Sigmoid colon (tissue), 7 donors: ENCODE measurements around the gene NKX3-2. TPM values are rescaled to one million over a fixed set of nuclear protein-coding genes. Genes with fewer than 3 reads are reported as not detected.

Source experiments
- DNase-seq: peaks from one replicate; pipeline ENCODE4 v3.0.0-alpha.2; 2019
- H3K27ac ChIP-seq, 4 donors: fragments of 200-600 bp; sonication (generic); one replicate each; pipeline ENCODE4 v1.5.1; 2016 to 2019; ENCODE audit warnings: mild to moderate bottlenecking in 1 of 4
- H3K27me3 ChIP-seq, 3 donors: fragments of 200-600 bp; sonication (generic); one replicate each; pipeline ENCODE4 v1.5.1; 2019; ENCODE audit warnings: mild to moderate bottlenecking in 1 of 3
- H3K36me3 ChIP-seq, 4 donors: fragments of 200-600 bp; sonication (generic); one replicate each; pipeline ENCODE4 v1.5.1; 2016 to 2019
- H3K4me1 ChIP-seq, 4 donors: fragments of 200-600 bp; sonication (generic); one replicate each; pipeline ENCODE4 v1.5.1; 2017 to 2019
- H3K4me3 ChIP-seq, 4 donors: fragments of 200-600 bp; sonication (generic); one replicate each; pipeline ENCODE4 v1.5.1; 2017 to 2019; ENCODE audit warnings: mild to moderate bottlenecking in 2 of 4, moderate library complexity in 1 of 4
- H3K9me3 ChIP-seq, 4 donors: fragments of 200-600 bp in 3 of 4; sonication (generic) in 3 of 4; one replicate each; pipeline versions ENCODE4 v1.5.1 to v1.6.1; 2013 to 2019
- CTCF ChIP-seq, 4 experiments: fragments of 450-650 bp in 3 of 4; fragments of 200-600 bp in 1 of 4; IDR thresholded peaks; one replicate each; pipeline ENCODE4 v1.5.1; 2016 to 2019; ENCODE audit warnings: antibody characterized with exemption in 4 of 4, mild to moderate bottlenecking in 3 of 4, moderate library complexity in 2 of 4
- EP300 ChIP-seq, 4 donors: sonication (generic); formaldehyde crosslinking; IDR thresholded peaks; one replicate each; pipeline ENCODE4 v1.6.1; 2017; ENCODE audit warnings: antibody characterized with exemption in 4 of 4
- POLR2A ChIP-seq, 2 donors: fragments of 450-650 bp; IDR thresholded peaks; one replicate each; pipeline ENCODE4 v1.6.1; 2016; ENCODE audit warnings: antibody characterized with exemption in 2 of 2, mild to moderate bottlenecking in 2 of 2, moderate library complexity in 2 of 2
- POLR2AphosphoS5 ChIP-seq, 4 donors: sonication (generic); formaldehyde crosslinking; IDR thresholded peaks; one replicate each; pipeline ENCODE4 v1.6.1; 2017; ENCODE audit warnings: antibody characterized with exemption in 4 of 4
- WGBS, 2 donors: extraction: QIAGEN DNeasy Blood & Tissue Kit; methylation state at CpG; one replicate each; pipeline ENCODE4 v1.1.7; 2013; 5-methylcytosine and 5-hydroxymethylcytosine counted together
- intact Hi-C: fragments of 100-400 bp; cut with DNase I; formaldehyde crosslinking; loops from one replicate; pipeline ENCODE4 v1.15.1; 2023
- polyA plus RNA-seq, 3 donors: library from polyadenylated mRNA; stranded (reverse); fragments of 200-250 nt; gene quantifications; one replicate each; pipeline ENCODE4 v1.2.3, GENCODE V29; 2013
- total RNA-seq, 4 donors: library from RNA; depleted of rRNA; stranded (reverse); fragments of >200 nt; gene quantifications; one replicate each; pipeline ENCODE4 v1.1.0, GENCODE V29; 2016
- donor health status: healthy with polysubstance abuse.
- donor health status: Bipolar disorder and iron deficiency.
- donor health status: healthy.

Gene NKX3-2
- total and polyA plus RNA-seq, 7 donors = 0.60 to 28.2 (median 20.3) TPM; not detected in 1

GRCh38 chr4:13526658-13527057, 17.6 kb downstream of the NKX3-2 start:
- no peak overlapping the region for H3K27ac ChIP-seq
- no peaks in the 10 kb centered on the region for H3K36me3 ChIP-seq
- H3K27me3 ChIP-seq = peaks cover 23 to 89% (median 48%) of the 10 kb centered on the region in 3 donors
- no peak for DNase-seq
- no peak overlapping the region for H3K4me3 ChIP-seq
- WGBS, 2 donors = 56 to 70% methylated on average over 3 of the region's 3 CpGs
- peaks cover 5 to 19% (median 10%) of the 10 kb centered on the region in 4 donors for H3K9me3 ChIP-seq
- no peak for TF ChIP-seq CTCF (IDR thresholded peaks at IDR 0.05)
- no peak for TF ChIP-seq EP300 (IDR thresholded peaks at IDR 0.05)
- TF ChIP-seq POLR2AphosphoS5 (IDR thresholded peaks at IDR 0.05) = no peak
- TF ChIP-seq POLR2A (IDR thresholded peaks at IDR 0.05) = no peak
- H3K4me1 ChIP-seq = peaks cover 0 to 14% (median 9%) of the 10 kb centered on the region in 4 donors
- intact Hi-C loops = no loop called here

DNA sequence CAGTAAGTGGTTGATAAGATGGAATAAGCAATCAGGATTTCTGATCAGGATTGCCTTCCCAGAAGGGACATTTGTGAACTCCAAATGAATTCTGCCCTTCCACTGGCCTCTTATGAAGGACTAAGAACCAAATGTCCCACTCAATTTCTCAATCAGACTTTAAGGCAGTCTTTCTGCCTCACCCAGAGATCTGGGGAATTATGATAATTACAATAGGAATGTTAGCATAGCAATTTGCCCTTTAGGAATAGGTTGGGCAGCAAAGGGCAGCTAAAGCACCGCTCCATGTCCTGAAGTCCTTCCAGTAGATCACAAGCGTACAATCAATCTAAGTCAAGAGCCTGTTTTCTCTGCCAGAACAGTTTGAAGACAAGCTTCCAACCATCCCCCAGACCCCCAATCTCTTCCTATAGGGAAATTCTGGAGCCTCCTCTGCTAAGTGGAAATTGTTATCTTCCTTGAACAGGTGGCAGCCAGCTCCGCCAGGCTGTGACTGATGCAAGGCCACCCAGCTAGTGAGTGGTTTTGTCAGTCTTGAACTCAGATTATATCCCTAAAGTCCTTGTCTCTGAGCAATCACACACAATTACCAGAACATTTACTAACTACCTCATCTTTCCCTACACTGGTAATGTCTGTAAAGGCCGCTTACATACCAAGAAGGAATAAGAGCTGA, 18.6 kb downstream of the NKX3-2 start:
- WGBS, 2 donors = 74 to 82% methylated on average over 4 of the region's 4 CpGs
- peaks cover 5 to 19% (median 10%) of the 10 kb centered on the region in 4 donors for H3K9me3 ChIP-seq
- TF ChIP-seq POLR2A (IDR thresholded peaks at IDR 0.05) (no peak), CTCF (IDR thresholded peaks at IDR 0.05) (no peak), POLR2AphosphoS5 (IDR thresholded peaks at IDR 0.05) (no peak), EP300 (IDR thresholded peaks at IDR 0.05) (no peak)
- no peak overlapping the region for H3K4me3 ChIP-seq
- intact Hi-C loops = no loop called here
- H3K4me1 ChIP-seq = peaks cover 0 to 14% (median 9%) of the 10 kb centered on the region in 4 donors
- peaks cover 21 to 86% (median 48%) of the 10 kb centered on the region in 3 donors for H3K27me3 ChIP-seq
- DNase-seq = no peak
- no peaks in the 10 kb centered on the region for H3K36me3 ChIP-seq
- no peak overlapping the region for H3K27ac ChIP-seq

GRCh38 chr4:13524504-13525243, 19.6 kb downstream of the NKX3-2 start:
- Histone ChIP-seq H3K27ac (no peak overlapping the region), H3K4me1 (peaks cover 0 to 14% (median 9%) of the 10 kb centered on the region in 4 donors), H3K9me3 (peaks cover 5 to 19% (median 10%) of the 10 kb centered on the region in 4 donors), H3K27me3 (peaks cover 18 to 85% (median 48%) of the 10 kb centered on the region in 3 donors), H3K4me3 (no peak overlapping the region), H3K36me3 (no peaks in the 10 kb centered on the region)
- intact Hi-C loops = no loop called here
- no peak for TF ChIP-seq CTCF (IDR thresholded peaks at IDR 0.05)
- no peak for TF ChIP-seq POLR2A (IDR thresholded peaks at IDR 0.05)
- TF ChIP-seq EP300 (IDR thresholded peaks at IDR 0.05) = no peak
- TF ChIP-seq POLR2AphosphoS5 (IDR thresholded peaks at IDR 0.05) = no peak
- WGBS, 2 donors = 21 to 48% methylated on average over 36 of the region's 36 CpGs
- no peak for DNase-seq

- TF ChIP-seq POLR2A (IDR thresholded peaks at IDR 0.05) (no peak), EP300 (IDR thresholded peaks at IDR 0.05) (no peak), POLR2AphosphoS5 (IDR thresholded peaks at IDR 0.05) (no peak), CTCF (IDR thresholded peaks at IDR 0.05) (no peak)
- Histone ChIP-seq H3K4me1 (peaks cover 0 to 14% (median 9%) of the 10 kb centered on the region in 4 donors), H3K9me3 (peaks cover 5 to 19% (median 10%) of the 10 kb centered on the region in 4 donors), H3K27ac (no peak overlapping the region), H3K36me3 (no peaks in the 10 kb centered on the region), H3K4me3 (no peak overlapping the region), H3K27me3 (peaks cover 18 to 76% (median 48%) of the 10 kb centered on the region in 3 donors)
- intact Hi-C loops = no loop called here
- WGBS, 2 donors = 20 to 52% methylated on average over 59 of the region's 59 CpGs
- DNase-seq = no peak
Observed at GRCh38 chr4:13523591-13524503, 20.5 kb downstream of the NKX3-2 start.
